Mammary epithelial cell (primary cell): ENCODE measurements around the gene ZNF107.

Source experiments
- CTCF ChIP-seq, 2 donors: IDR thresholded peaks in 1 of 2; conservative IDR thresholded peaks in 1 of 2; 2 replicates each; pipeline ENCODE4 v1.5.1; 2011 to 2012; ENCODE audit warnings: inconsistent platforms in 2 of 2, low read length in 2 of 2, mild to moderate bottlenecking in 2 of 2, control low read depth in 1 of 2, low read depth in 1 of 2; ENCODE audit not compliant: insufficient read depth in 1 of 2; ENCODE audit errors: extremely low read depth in 1 of 2
- EZH2 ChIP-seq: IDR thresholded peaks from 2 replicates; pipeline ENCODE4 v1.6.1; 2012; ENCODE audit warnings: low read length, inconsistent platforms, borderline replicate concordance

GRCh38 chr7:64656489-64656888, 9.4 kb upstream of the ZNF107 start:
- no peak for TF ChIP-seq CTCF (conservative IDR thresholded peaks at IDR 0.05 in 1 of 2, IDR thresholded peaks at IDR 0.05 in 1 of 2; ENCODE audit: extremely low read depth in 1 of 2, insufficient read depth in 1 of 2, low read depth in 1 of 2, low read length in 2 of 2)
- TF ChIP-seq EZH2: no peak
